Pons (tissue), 1 donor: ENCODE data around the gene TIMM10.
A peak's percentile ranks its signal among the peaks of the same experiment; 100 is the strongest.

Source experiments
- DNase-seq: peaks from one replicate; pipeline ENCODE4 v3.0.0-alpha.2; 2016; ENCODE audit warnings: low spot score

The TIMM10 gene

GRCh38 chr11:57502870-57503269 lies 27.7 kb downstream of the TIMM10 start:
- DNase-seq: no peak

DNA sequence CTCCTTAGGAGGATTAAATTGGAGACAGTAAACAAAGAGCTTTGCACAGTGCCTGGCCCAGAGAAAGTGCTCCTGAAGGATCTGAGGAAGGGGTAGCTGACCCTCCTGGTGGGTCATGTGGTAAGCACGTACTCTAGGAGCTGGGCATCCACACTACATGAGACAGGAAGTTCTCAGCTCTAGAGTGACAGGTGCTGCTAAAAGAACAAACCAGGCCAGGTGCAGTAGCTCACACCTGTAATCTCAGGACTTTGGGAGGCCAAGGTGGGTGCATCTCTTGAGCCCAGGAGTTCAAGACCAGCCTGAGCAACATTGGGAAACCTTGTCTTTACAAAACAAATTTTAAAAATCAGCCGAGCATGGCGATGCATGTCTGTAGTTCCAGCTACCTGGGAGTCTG lies 28.2 kb downstream of the TIMM10 start:
- DNase-seq: no peak

- DNase-seq: peak; percentile 29
These were observed 28.6 kb downstream of the TIMM10 start for GRCh38 chr11:57501953-57502352.

DNA sequence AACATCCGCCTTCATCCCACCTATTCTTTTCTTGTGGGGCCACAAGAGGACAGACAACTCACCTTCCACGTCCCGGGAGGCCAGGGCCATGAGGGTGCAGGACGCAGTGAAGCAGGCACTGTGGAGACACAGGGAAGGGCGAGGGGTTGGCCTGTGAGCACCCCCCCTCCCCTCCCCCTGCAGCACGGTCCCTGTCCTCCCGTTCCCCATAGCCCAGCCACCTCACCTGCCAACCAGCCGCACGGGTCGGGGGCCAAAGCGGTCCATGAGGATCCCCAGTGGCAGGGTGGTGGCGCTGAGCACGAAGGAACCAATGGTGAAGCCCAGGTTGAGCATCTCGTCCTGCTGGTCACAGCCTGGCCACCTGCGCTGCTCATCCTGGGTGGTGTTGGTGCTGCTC lies 29.6 kb downstream of the TIMM10 start:
- DNase-seq: no peak

- no peak for DNase-seq
These were observed 30.0 kb downstream of the TIMM10 start for GRCh38 chr11:57500515-57500914.

- no peak for DNase-seq
These were observed 30.5 kb downstream of the TIMM10 start for GRCh38 chr11:57499983-57500461.

GRCh38 chr11:57499413-57499982 lies 31.1 kb downstream of the TIMM10 start:
- peak; percentile 92 for DNase-seq

DNA sequence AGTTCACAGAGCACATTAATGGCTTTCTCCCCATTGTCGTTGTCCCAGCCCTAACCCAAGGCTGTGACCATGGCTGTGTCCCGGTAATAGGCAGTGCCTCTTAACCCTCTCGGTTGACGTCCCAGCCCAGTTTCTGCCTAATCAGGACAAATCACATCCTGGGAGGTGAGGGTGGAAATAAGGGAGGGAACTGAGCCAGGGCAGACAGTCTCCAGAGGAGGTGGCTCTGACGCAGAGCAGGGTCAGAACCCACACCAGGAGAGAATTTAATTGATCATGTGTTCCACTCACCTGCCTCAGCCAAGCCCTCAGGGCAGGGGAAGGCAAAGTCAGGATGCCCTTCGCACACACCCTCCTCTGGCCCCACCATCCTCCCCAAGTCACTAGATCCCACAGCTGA lies 32.0 kb downstream of the TIMM10 start:
- no peak for DNase-seq

DNA sequence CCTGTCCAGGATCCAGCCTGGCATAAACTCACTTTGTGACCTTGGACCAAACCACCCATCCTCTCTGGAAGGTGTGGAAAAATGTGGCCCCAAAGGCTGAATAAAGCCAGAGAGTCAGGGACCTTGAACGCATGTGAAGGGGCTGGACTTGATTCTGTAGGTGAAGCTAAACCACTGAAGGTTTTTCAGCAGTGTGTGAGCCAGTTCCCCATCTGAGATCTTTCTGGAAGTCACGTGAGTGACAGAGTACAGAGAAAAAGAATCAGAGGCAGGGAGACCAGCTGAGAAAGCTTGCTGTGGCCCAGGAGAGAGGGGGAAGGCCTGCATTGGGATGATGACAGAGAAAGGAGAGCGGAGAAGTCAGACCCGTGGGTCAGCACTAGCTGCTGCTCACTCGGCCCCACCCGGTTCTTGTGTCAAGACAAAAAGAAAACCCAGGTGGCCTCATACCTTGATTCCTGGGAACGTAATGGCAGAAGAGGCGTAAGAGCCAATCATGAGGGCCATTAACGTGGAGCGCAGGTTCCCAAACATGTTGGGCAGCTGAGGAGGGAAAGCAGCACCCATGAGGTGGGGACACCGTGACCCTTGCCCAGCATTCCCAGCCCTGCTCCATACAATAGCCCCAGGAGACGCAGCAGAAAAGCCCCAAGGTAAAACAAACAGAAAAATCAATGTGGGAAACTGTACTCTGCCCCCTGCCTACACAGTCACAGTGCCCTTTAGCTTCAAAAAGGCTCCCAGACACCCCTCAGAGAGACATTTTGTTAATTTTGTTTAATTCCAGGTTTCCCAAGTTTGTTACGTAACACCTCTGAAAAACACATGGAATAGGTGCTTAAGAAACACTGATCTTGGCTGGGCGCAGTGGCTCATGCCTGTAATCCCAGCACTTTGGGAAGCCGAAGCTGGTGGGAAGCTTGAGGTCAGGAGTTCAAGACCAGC lies 33.0 kb downstream of the TIMM10 start:
- DNase-seq: no peak

DNA sequence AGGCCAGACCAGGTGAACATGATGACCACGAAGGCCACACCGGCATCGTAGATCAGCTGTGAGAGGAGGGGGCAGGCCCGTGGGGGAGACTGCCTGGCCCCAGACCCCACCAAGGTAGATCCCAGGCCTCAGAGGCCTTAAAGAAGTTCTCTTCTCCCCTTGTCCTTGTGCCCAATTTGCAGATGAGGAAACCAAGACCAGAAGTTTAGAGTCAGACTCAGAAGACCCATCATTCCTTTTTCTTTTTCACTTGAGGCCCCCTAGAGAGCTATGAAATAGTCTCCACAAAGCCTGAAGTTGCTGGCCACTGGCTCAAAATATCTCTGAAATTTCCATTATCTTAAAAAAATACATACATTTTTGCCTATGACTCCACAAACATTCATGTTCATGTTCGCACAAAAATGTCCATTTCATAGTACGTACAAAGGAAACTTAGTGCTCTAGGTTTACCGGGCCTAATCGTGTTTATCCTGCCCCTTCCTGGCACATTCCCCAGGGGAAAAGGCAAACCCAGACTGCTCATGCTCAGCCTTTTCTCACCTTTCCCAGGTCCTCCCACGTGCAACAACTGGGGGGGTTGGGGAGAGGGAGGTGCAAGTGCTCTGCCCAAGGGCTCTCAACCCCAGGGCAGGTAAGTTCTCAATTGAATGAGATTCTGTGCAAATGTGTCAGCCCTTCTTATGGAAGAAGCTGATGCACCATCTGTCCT lies 34.3 kb downstream of the TIMM10 start:
- no peak for DNase-seq

DNA sequence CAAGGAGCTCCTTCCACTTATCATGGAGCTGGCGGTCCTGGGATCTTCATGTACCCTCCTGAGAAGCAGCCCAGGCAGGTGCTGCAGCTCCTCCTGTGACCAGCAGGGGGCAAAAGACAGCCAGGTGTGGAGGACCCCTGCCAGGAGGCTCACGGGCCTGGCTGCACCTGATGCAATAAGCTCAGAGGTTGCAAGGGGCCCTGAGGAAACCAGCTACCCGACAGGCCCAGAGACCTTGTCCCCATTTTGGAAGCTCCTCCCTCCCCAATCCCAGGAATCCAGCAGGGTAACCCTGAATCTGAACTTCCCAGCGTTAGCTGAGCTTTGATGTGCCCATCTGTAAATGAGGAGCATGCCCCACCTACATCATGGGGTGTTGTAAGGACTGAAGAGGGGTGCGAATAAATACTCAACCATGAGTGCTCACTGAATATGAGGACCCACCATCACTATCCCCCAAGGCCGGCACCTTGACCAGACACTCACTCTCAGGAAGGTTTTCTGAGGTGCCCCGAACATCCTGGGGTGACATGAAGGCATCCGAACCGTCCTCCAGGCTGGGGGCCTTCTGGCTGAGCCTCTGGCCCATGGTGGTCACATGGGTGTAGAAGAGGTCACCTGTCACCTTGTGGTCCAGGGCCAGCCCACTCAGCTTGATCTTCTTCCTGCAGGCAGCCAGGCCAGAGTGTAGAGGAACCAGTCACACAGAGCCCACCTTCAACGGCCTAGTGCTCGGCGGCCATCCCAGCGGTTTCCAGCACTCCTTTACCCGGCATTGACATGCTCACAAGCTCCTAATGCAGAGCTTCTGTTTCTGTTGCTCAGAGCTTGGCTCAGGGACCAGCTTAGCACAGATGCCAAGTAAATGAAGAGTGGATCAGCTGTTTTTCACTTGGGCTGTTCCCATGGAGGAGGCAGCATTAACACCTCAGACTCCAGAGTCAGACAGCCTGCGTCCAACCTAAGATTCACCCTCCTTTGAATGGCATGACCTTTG lies 36.7 kb downstream of the TIMM10 start:
- peak; percentile 48 for DNase-seq

GRCh38 chr11:57491371-57492061 lies 39.0 kb downstream of the TIMM10 start:
- no peak for DNase-seq

DNA sequence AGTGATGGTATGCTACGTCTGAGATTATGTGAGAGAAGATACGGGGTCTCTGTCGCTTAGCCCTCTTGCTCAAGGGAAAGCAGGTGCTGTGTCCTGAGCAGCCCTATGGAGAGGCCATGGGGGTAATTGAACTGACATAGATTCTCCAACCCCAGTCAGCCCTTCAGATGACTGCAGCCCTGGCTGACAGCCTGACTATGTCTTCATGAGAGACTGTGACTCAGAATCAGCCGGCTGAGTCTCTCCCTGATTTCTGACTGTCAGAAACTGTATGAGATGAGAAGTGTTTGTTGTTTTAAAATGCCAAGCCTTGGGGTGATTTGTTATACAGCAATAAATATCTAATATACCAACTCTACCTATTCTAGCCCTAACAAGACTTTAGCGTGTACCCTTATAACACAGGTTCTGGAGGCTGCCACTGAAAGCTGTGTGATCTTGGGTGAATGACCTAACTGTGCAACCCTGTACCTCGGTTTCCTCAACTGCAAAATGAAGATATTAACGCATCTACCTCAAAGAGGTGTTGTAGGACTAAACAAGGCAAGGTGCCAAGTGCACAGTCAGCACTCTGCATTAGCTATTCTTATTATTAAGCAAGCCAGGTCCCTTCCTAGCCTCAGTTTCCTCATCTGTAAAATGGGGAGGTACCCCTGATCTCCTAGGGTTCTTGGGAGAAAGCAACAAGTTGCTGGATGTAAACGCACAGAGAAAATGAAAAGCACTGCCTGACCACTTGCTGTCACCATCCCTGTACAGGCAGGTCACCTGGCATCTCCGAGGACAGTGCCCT lies 39.9 kb downstream of the TIMM10 start:
- DNase-seq: no peak

DNA sequence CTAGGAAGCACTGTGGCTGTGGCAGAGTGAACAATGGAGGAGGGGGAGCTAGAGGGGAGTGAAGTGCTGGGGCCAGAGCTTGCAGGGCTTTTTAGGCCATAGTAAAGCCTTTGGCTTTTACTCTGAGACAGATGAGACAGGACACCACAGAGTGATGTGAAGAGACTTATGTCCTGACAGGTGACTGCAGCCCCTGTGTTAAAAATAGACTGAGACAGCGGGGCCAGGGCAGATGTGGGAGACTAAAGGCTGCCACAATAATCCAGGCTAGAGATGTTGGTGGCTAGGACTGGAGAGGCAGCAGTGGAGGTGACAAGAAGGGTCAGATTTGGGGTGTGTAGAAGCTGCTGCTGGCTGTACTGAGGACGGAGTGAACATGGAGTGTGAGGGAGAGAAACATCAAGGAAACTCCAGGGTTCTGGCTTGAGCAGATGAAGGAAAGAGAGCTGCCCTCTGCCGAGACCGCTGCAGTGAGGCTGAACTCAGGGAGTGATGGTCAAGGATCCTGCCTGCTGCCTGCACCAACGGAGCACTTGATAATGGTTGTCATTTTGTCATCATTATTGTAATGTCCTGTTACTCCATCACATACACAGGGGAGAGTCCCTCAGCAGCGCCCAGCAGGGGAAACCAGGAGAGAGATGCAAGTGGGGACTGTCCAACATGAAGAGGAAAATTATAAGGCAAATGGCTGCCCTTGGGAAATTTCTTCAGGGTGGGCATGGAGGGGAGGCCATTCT lies 42.5 kb downstream of the TIMM10 start:
- no peak for DNase-seq

- DNase-seq: no peak
These were observed 43.4 kb downstream of the TIMM10 start for GRCh38 chr11:57487021-57487778.

DNA sequence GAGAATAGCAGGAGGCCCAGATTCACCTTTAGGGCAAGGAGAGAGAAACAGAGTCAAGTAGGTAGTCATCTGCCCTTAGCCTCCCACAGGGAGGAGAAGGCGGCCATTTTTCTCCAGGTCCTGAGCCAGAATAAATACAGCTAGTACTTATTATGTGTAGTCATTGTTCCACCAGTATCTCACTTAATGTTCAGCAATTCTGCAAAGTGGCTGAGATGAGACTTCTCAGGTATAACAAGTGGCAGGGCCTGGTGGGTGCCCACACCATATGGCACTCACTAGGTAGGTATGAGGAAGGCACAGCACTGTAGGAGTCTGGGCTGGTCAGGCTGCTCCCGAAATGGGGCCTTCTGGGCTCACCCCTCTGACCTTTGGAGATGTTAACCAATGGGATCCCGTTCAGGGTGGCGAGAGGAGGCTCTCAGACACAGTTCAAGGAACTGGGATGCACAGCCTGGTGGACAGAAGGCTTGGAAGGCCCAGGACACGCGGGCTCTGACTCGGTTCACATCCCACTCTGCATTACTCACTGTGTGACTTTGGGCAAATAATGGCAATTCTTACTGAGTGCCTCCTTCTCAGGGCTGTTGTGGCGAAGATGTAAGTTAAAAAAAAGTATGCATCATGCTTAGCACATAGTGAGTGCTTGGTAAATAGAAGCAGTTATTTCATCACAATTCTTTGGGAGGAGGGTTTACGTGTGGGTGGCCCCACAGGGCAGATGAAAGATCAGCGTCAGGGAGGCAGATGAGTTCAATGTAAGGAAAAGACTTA lies 45.1 kb downstream of the TIMM10 start:
- no peak for DNase-seq

GRCh38 chr11:57484141-57484710 lies 46.3 kb downstream of the TIMM10 start:
- no peak for DNase-seq

- DNase-seq: no peak
These were observed 47.0 kb downstream of the TIMM10 start for GRCh38 chr11:57483562-57483918.
